HepG2 (cell line): Measurements from ENCODE around the gene EMC1. TPM values are rescaled to one million over a fixed set of nuclear protein-coding genes. Genes with fewer than 3 reads are reported as not detected.

Experiments
- ATAC-seq: fragments of 200-7000 bp; cut with Tn5 transposase; 3 replicates; pipeline ENCODE4 v1.9.1; 2020; ENCODE audit warnings: mild to moderate bottlenecking, moderate library complexity
- BruUV-seq: library from RNA; stranded (reverse); fragments of 400-500 nt; replicated peaks from 2 replicates; lab custom pipeline; 2021; lab: Mats Ljungman, UMichigan
- CTCF ChIA-PET: fragments of 300-600 bp; formaldehyde crosslinking; extraction: SDS; loops from one replicate; lab custom pipeline; 2021; ENCODE audit warnings: low total read pairs, inconsistent platforms, low intra/inter-chr PET ratio; lab: Yijun Ruan, JAX
- POLR2A ChIA-PET: fragments of 350-600 bp; sonication (Branson Sonifier 250); formaldehyde crosslinking; loops from one replicate; lab custom pipeline; 2020; ENCODE audit warnings: antibody characterized with exemption, inconsistent platforms; lab: Yijun Ruan, JAX
- DNase-seq: peaks from one replicate; pipeline ENCODE4 v3.0.0-alpha.2; 2015; ENCODE audit warnings: low spot score
- FAIRE-seq: peaks from 3 replicates; lab custom pipeline; 2011; peaks lifted over from hg19 to GRCh38; lab: Jason Lieb, UNC
- H2AFZ ChIP-seq: one replicate; pipeline ENCODE4 v1.6.1; 2011; ENCODE audit warnings: low read length, inconsistent platforms
- H3K27ac ChIP-seq: fragments of 300-600 bp; 3 replicates; pipeline ENCODE4 v1.8.0; 2011; ENCODE audit warnings: mixed run types, mild to moderate bottlenecking, mixed read lengths, low read length, inconsistent platforms; ENCODE audit not compliant: insufficient read depth; ENCODE audit errors: extremely low read length
- H3K27me3 ChIP-seq, 2 experiments: fragments of 200-600 bp in 1 of 2; 2 replicates in 1 of 2; 3 replicates in 1 of 2; pipeline versions ENCODE4 v1.6.0 to v1.8.0; 2011; ENCODE audit warnings: low read length in 2 of 2, mild to moderate bottlenecking in 2 of 2, moderate library complexity in 2 of 2, inconsistent platforms in 1 of 2; ENCODE audit not compliant: insufficient read depth in 2 of 2, control insufficient read depth in 1 of 2
- H3K36me3 ChIP-seq, 2 experiments: fragments of 200-600 bp in 1 of 2; replicated peaks in 1 of 2; 2 replicates in 1 of 2; 3 replicates in 1 of 2; pipeline versions ENCODE4 v1.5.1 to v1.8.0; 2011; ENCODE audit warnings: low read length in 2 of 2, inconsistent platforms in 1 of 2; ENCODE audit not compliant: insufficient read depth in 2 of 2, control insufficient read depth in 1 of 2
- H3K4me1 ChIP-seq: 2 replicates; pipeline ENCODE4 v1.5.1; 2012; ENCODE audit warnings: low read length, inconsistent platforms; ENCODE audit not compliant: insufficient read depth
- H3K4me2 ChIP-seq: 2 replicates; pipeline ENCODE4 v1.6.0; 2011; ENCODE audit warnings: low read depth, low read length, inconsistent platforms
- H3K4me3 ChIP-seq, 3 experiments: fragments of 200-600 bp in 1 of 3; sonication (generic), shearing (Covaris generic) in 1 of 3; replicated peaks in 1 of 3; 2 replicates each; pipeline ENCODE4 v1.5.1; 2011 to 2016; ENCODE audit warnings: low read length in 3 of 3, inconsistent platforms in 2 of 3, low read depth in 2 of 3, mild to moderate bottlenecking in 2 of 3, control low read depth in 1 of 3, mixed read lengths in 1 of 3; ENCODE audit not compliant: insufficient read depth in 1 of 3
- H3K79me2 ChIP-seq: one replicate; pipeline ENCODE4 v1.6.1; 2011; ENCODE audit warnings: low read length, inconsistent platforms; ENCODE audit not compliant: insufficient read depth
- H3K9ac ChIP-seq: 2 replicates; pipeline ENCODE4 v1.6.0; 2011; ENCODE audit warnings: mild to moderate bottlenecking, low read depth, low read length, inconsistent platforms; ENCODE audit not compliant: insufficient read depth
- H3K9me3 ChIP-seq: 2 replicates; pipeline ENCODE4 v1.5.1; 2012; ENCODE audit warnings: mild to moderate bottlenecking, low read length
- H4K20me1 ChIP-seq: 2 replicates; pipeline ENCODE4 v1.6.0; 2011; ENCODE audit warnings: inconsistent platforms, mild to moderate bottlenecking, low read length, moderate library complexity; ENCODE audit not compliant: insufficient read depth
- ATF3 ChIP-seq: sonication (generic); formaldehyde crosslinking; IDR thresholded peaks from 2 replicates; pipeline ENCODE4 v1.4.0; 2020; ENCODE audit warnings: missing genetic modification reagents
- ELF4 ChIP-seq: sonication (generic); formaldehyde crosslinking; IDR thresholded peaks from 2 replicates; pipeline ENCODE4 v1.5.0; 2020; ENCODE audit warnings: missing genetic modification reagents, mild to moderate bottlenecking, moderate library complexity, borderline replicate concordance
- MAFK ChIP-seq, 2 experiments: IDR thresholded peaks in 1 of 2; conservative IDR thresholded peaks in 1 of 2; 2 replicates each; pipeline ENCODE4 v1.6.1; 2011; ENCODE audit warnings: improper control_type of control experiment in 2 of 2, low read length in 2 of 2
- POLR2AphosphoS5 ChIP-seq: IDR thresholded peaks from 2 replicates; pipeline ENCODE4 v1.6.1; 2012; ENCODE audit warnings: low read depth, low read length
- PTBP1 ChIP-seq: fragments of 200-400 bp; formaldehyde crosslinking; IDR thresholded peaks from 2 replicates; pipeline ENCODE4 v1.6.1; 2018; ENCODE audit warnings: low read length, low read depth; ENCODE audit not compliant: poor library complexity, severe bottlenecking
- SMC3 ChIP-seq: IDR thresholded peaks from 2 replicates; pipeline ENCODE4 v1.6.1; 2011; ENCODE audit warnings: low read length, improper control_type of control experiment
- SNAPC5 ChIP-seq: sonication (generic); formaldehyde crosslinking; IDR thresholded peaks from 2 replicates; pipeline ENCODE4 v1.8.1; 2023; ENCODE audit warnings: mild to moderate bottlenecking, missing genetic modification reagents, borderline replicate concordance
- STAG1 ChIP-seq: sonication (generic); formaldehyde crosslinking; IDR thresholded peaks from 2 replicates; pipeline ENCODE4 v1.4.0; 2020; ENCODE audit warnings: missing genetic modification reagents
- TRAFD1 ChIP-seq: sonication (generic); formaldehyde crosslinking; IDR thresholded peaks from 2 replicates; pipeline ENCODE4 v1.5.1; 2020; ENCODE audit warnings: missing genetic modification reagents, mild to moderate bottlenecking, borderline replicate concordance
- ZBTB38 ChIP-seq: sonication (generic); formaldehyde crosslinking; IDR thresholded peaks from 2 replicates; pipeline ENCODE4 v1.5.1; 2020; ENCODE audit warnings: mild to moderate bottlenecking, missing genetic modification reagents
- ZHX2 ChIP-seq, 2 experiments: sonication (generic) in 1 of 2; formaldehyde crosslinking in 1 of 2; IDR thresholded peaks; 2 replicates each; pipeline versions ENCODE4 v1.6.1 to v1.9.0; 2014 to 2022; ENCODE audit warnings: antibody characterized with exemption in 1 of 2, borderline replicate concordance in 1 of 2, inconsistent platforms in 1 of 2, low read depth in 1 of 2, missing genetic modification reagents in 1 of 2
- ZNF225 ChIP-seq: sonication (generic); formaldehyde crosslinking; IDR thresholded peaks from 2 replicates; pipeline ENCODE4 v1.4.0; 2020; ENCODE audit warnings: mild to moderate bottlenecking, missing genetic modification reagents
- ZNF660 ChIP-seq: sonication (generic); formaldehyde crosslinking; IDR thresholded peaks from 2 replicates; pipeline ENCODE4 v1.5.1; 2020; ENCODE audit warnings: mild to moderate bottlenecking, low read depth, missing genetic modification reagents, borderline replicate concordance
- ZNF878 ChIP-seq: sonication (generic); formaldehyde crosslinking; IDR thresholded peaks from 2 replicates; pipeline ENCODE4 v1.8.1; 2023; ENCODE audit warnings: mild to moderate bottlenecking, missing genetic modification reagents, moderate library complexity
- WGBS: methylation state at CpG from one replicate; pipeline ENCODE4 v1.1.6; 2017; ENCODE audit warnings: low lambda C conversion rate; 5-methylcytosine and 5-hydroxymethylcytosine counted together
- in situ Hi-C: cut with HindIII; loops from 2 replicates; pipeline ENCODE4 v1.10.0; 2017; ENCODE audit warnings: low pct_unique_long_range_greater_than_20kb; ENCODE audit not compliant: extremely low pct_ligation_motif_present
- intact Hi-C: fragments of 100-400 bp; cut with micrococcal nuclease; formaldehyde crosslinking; loops from one replicate; pipeline ENCODE4 v1.10.0; 2022; ENCODE audit not compliant: unreplicated experiment
- polyA plus RNA-seq, 8 experiments: library from polyadenylated mRNA; depleted of rRNA in 3 of 8; stranded (reverse) in 7 of 8; unstranded in 1 of 8; fragments of >200 nt; fragmentation: Illumina TruSeq in 4 of 8; extraction: Trizol in 4 of 8; gene quantifications; 2 replicates each; pipeline versions ENCODE4 v1.2.1 to v1.2.3, GENCODE V29; 2011 to 2016; ENCODE audit warnings: low read depth in 4 of 8, missing spikeins in 1 of 8, mixed read lengths in 1 of 8; ENCODE audit not compliant: insufficient read depth in 1 of 8
- total RNA-seq, 5 experiments: library from RNA; depleted of rRNA; stranded (reverse); fragments of >200 nt; fragmentation: Illumina TruSeq; extraction: Trizol; gene quantifications; 2 replicates each; pipeline ENCODE4 v1.2.3, GENCODE V29; 2016; ENCODE audit warnings: low read depth in 1 of 5

The EMC1 gene
- total and polyA plus RNA-seq, 2 of the 13 experiments (the other 11 are each of a cell fraction or from before 2014, with no cell fraction given), result 38.0 to 61.3 TPM

- in situ Hi-C loops, result no loop called here
- no peaks in the 10 kb centered on the region for H3K4me1 ChIP-seq
- H2AFZ ChIP-seq, result no peak overlapping the region
- no peak overlapping the region for H3K9ac ChIP-seq
- H3K27me3 ChIP-seq, result no peaks in the 10 kb centered on the region
- peaks cover 37 to 81% of the 10 kb centered on the region in 2 experiments for H3K36me3 ChIP-seq
- H4K20me1 ChIP-seq, result no peaks in the 10 kb centered on the region
- WGBS, result 88% methylated on average over 7 of the region's 7 CpGs
- DNase-seq (peak; percentile 60), FAIRE-seq (peak; percentile 70), ATAC-seq (peak; percentile 89)
- no TSS peak for BruUV-seq
- intact Hi-C loops, result loop anchor here (2.0 kb wide), 1 partner anchor 62 kb away; no protein-coding TSS in a partner anchor
- ChIA-PET CTCF (interaction anchor here (2.3 kb wide), 1 partner anchor 62 kb away, joined by 10 read pairs; no protein-coding TSS in a partner anchor), POLR2A (no interaction called here)
- H3K79me2 ChIP-seq, result no peaks in the 10 kb centered on the region
- no peak overlapping the region for H3K27ac ChIP-seq
- no peak overlapping the region for H3K4me3 ChIP-seq
- H3K4me2 ChIP-seq, result no peak overlapping the region
- H3K9me3 ChIP-seq, result no peaks in the 10 kb centered on the region
- TF ChIP-seq ZNF225 (no peak), STAG1 (CRISPR knock-in tag) (peak; percentile 79), POLR2AphosphoS5 (no peak), ELF4 (CRISPR knock-in tag) (no peak), TRAFD1 (CRISPR knock-in tag) (no peak), ATF3 (CRISPR knock-in tag) (no peak), ZHX2 (IDR thresholded peaks at IDR 0.05; ENCODE audit: low read depth) (no peak), ZHX2 (CRISPR knock-in tag; IDR thresholded peaks at IDR 0.05; ENCODE audit: borderline replicate concordance) (no peak), SMC3 (peak; percentile 73), SNAPC5 (CRISPR knock-in tag) (no peak), MAFK (conservative IDR thresholded peaks at IDR 0.05 in 1 of 2, IDR thresholded peaks at IDR 0.05 in 1 of 2; ENCODE audit: low read length in 2 of 2) (0 out of 4 replicates have a peak, but pooled peaks of 1 of the 2 experiments have one; percentile 15), ZNF878 (CRISPR knock-in tag) (no peak), PTBP1 (no peak), ZNF660 (CRISPR knock-in tag) (no peak), ZBTB38 (CRISPR knock-in tag) (no peak)
Measured at GRCh38 chr1:19240673-19241538, 10.4 kb downstream of the EMC1 start.
